ENCODE data around the gene SIRT3.

DNA sequence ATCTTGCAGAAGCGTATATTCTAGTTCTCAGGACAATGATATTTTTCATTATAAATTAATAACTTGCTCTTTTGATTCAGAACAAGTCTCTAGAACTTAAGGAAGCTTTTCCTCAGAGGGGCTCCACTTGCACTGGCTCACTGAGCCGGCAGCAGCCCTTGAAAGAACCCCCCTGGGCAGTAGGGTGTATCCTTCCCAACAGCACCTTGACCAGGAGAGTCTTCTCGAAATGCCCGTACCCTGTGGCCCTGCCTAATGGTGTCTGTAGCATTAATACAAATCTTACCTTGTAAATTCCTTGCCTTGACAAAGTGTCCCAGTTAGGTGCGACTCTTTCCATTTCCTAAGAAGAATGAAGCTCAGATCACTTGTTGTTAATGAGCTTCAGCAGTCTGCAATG lies 14.1 kb upstream of the SIRT3 start:
- TF ChIP-seq EZH2 (IDR thresholded peaks at IDR 0.05; ENCODE audit: low read length), result no peak
- TF ChIP-seq, protein P1, sequence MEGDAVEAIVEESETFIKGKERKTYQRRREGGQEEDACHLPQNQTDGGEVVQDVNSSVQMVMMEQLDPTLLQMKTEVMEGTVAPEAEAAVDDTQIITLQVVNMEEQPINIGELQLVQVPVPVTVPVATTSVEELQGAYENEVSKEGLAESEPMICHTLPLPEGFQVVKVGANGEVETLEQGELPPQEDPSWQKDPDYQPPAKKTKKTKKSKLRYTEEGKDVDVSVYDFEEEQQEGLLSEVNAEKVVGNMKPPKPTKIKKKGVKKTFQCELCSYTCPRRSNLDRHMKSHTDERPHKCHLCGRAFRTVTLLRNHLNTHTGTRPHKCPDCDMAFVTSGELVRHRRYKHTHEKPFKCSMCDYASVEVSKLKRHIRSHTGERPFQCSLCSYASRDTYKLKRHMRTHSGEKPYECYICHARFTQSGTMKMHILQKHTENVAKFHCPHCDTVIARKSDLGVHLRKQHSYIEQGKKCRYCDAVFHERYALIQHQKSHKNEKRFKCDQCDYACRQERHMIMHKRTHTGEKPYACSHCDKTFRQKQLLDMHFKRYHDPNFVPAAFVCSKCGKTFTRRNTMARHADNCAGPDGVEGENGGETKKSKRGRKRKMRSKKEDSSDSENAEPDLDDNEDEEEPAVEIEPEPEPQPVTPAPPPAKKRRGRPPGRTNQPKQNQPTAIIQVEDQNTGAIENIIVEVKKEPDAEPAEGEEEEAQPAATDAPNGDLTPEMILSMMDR (optimal IDR thresholded peaks at IDR 0.05 in 1 of 3, IDR thresholded peaks at IDR 0.05 in 1 of 3, conservative IDR thresholded peaks at IDR 0.05 in 1 of 3; ENCODE audit: extremely low read depth in 1 of 3, insufficient read depth in 2 of 3, low read length in 3 of 3), result no peak

Data from keratinocyte (primary cell).